Upper lobe of left lung (tissue), 4 donors: ENCODE results near the gene SNTG2.

ENCODE experiments used
- EP300 ChIP-seq, 4 donors: sonication (generic); formaldehyde crosslinking; IDR thresholded peaks; one replicate each; pipeline ENCODE4 v1.5.1; 2017; ENCODE audit warnings: antibody characterized with exemption in 4 of 4, control low read depth in 2 of 4
- POLR2A ChIP-seq, 4 donors: fragments of 450-650 bp; IDR thresholded peaks; one replicate each; pipeline ENCODE4 v1.5.1; 2016 to 2017; ENCODE audit warnings: antibody characterized with exemption in 4 of 4, mild to moderate bottlenecking in 2 of 4
- POLR2AphosphoS5 ChIP-seq, 2 donors: sonication (generic); formaldehyde crosslinking; IDR thresholded peaks; one replicate each; pipeline ENCODE4 v1.5.1; 2017; ENCODE audit warnings: antibody characterized with exemption in 2 of 2
- TF ChIP-seq, protein P1 (sequence below), 6 experiments: fragments of 450-650 bp in 4 of 6; fragments of 200-600 bp in 2 of 6; sonication (generic) in 2 of 6; IDR thresholded peaks; one replicate each; pipeline ENCODE4 v1.5.1; 2016 to 2019; ENCODE audit warnings: antibody characterized with exemption in 6 of 6

DNA sequence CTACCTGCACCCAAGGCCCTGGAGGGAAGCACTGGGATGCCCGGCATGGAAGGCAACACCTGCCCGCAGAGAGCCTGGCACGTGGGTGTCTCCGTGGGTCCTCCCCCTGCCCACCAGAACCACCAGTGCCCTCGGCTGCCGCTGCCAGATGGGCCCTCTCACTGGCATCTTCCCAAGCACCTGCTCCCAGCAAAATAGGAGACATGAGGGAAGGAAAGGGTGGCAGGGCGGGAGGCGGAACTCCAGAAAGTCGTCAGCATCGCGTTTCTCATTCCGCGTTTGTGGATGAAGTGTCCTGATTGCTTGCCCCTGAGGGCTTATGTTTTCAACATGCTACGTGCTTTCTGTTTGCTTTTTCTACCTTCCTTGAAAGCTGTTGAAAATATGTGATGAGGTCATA is 8.8 kb upstream of the SNTG2 start:
- no peak for TF ChIP-seq POLR2AphosphoS5 (IDR thresholded peaks at IDR 0.05)
- TF ChIP-seq POLR2A (IDR thresholded peaks at IDR 0.05): no peak
- TF ChIP-seq, protein P1, sequence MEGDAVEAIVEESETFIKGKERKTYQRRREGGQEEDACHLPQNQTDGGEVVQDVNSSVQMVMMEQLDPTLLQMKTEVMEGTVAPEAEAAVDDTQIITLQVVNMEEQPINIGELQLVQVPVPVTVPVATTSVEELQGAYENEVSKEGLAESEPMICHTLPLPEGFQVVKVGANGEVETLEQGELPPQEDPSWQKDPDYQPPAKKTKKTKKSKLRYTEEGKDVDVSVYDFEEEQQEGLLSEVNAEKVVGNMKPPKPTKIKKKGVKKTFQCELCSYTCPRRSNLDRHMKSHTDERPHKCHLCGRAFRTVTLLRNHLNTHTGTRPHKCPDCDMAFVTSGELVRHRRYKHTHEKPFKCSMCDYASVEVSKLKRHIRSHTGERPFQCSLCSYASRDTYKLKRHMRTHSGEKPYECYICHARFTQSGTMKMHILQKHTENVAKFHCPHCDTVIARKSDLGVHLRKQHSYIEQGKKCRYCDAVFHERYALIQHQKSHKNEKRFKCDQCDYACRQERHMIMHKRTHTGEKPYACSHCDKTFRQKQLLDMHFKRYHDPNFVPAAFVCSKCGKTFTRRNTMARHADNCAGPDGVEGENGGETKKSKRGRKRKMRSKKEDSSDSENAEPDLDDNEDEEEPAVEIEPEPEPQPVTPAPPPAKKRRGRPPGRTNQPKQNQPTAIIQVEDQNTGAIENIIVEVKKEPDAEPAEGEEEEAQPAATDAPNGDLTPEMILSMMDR (IDR thresholded peaks at IDR 0.05): no peak
- no peak for TF ChIP-seq EP300 (IDR thresholded peaks at IDR 0.05)
